Transverse colon (tissue), 3 donors: Measurements from ENCODE around the gene GOT2.

Experiments used
- CTCF ChIP-seq, 5 experiments: fragments of 200-600 bp in 3 of 5; fragments of 450-650 bp in 2 of 5; sonication (generic) in 3 of 5; IDR thresholded peaks; 1 replicate in 2 of 5; 2 replicates in 3 of 5; pipeline ENCODE4 v1.5.1; 2016 to 2017; ENCODE audit warnings: antibody characterized with exemption in 5 of 5, inconsistent platforms in 3 of 5, mild to moderate bottlenecking in 2 of 5, moderate library complexity in 1 of 5
- POLR2A ChIP-seq: fragments of 450-650 bp; IDR thresholded peaks from one replicate; pipeline ENCODE4 v1.6.1; 2016; ENCODE audit warnings: antibody characterized with exemption, mild to moderate bottlenecking, moderate library complexity

DNA sequence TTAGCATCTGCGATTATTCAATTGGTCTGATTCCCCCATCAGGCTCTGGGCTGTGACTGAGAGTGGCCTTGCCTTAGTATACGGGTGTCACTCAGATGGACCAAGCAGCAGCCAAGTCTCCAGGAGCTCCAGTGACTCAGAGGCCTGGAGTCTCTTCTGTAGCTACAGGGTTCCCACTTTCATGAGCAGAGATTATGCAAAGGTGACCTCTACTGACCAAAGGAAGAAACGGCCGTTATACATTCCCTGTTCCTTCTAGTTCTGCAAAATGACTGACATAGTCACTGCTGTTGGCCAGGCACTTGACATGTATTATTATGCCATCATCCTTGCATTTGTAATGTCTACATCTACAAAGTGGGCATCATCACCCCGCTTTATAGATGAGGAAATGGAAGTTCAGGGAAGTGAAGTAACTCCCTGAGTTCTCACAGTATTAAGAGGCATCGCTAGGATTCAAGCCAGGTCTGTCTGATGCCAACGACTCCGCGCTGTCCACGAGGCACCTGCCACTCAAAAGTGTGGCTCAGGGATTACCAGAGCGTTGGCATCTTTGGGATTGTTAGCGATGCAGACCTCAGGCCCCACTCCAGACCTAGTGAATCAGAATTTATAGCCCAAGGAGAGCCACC, 72.8 kb downstream of the GOT2 start:
- peak; percentile 38 to 50 (median 41) for TF ChIP-seq CTCF (IDR thresholded peaks at IDR 0.05)
- no peak for TF ChIP-seq POLR2A
